HepG2 (cell line): ENCODE results near the gene TBC1D12. TPM values are rescaled to one million over a fixed set of nuclear protein-coding genes. Genes with fewer than 3 reads are reported as not detected.
A peak's percentile ranks its signal among the peaks of the same experiment; 100 is the strongest.

Source experiments
- ATAC-seq: fragments of 200-7000 bp; cut with Tn5 transposase; 3 replicates; pipeline ENCODE4 v1.9.1; 2020; ENCODE audit warnings: mild to moderate bottlenecking, moderate library complexity
- BruUV-seq: library from RNA; stranded (reverse); fragments of 400-500 nt; replicated peaks from 2 replicates; lab custom pipeline; 2021; lab: Mats Ljungman, UMichigan
- CTCF ChIA-PET: fragments of 300-600 bp; formaldehyde crosslinking; extraction: SDS; loops from one replicate; lab custom pipeline; 2021; ENCODE audit warnings: low total read pairs, inconsistent platforms, low intra/inter-chr PET ratio; lab: Yijun Ruan, JAX
- POLR2A ChIA-PET: fragments of 350-600 bp; sonication (Branson Sonifier 250); formaldehyde crosslinking; loops from one replicate; lab custom pipeline; 2020; ENCODE audit warnings: antibody characterized with exemption, inconsistent platforms; lab: Yijun Ruan, JAX
- DNase-seq: peaks from one replicate; pipeline ENCODE4 v3.0.0-alpha.2; 2015; ENCODE audit warnings: low spot score
- FAIRE-seq: peaks from 3 replicates; lab custom pipeline; 2011; peaks lifted over from hg19 to GRCh38; lab: Jason Lieb, UNC
- H2AFZ ChIP-seq: one replicate; pipeline ENCODE4 v1.6.1; 2011; ENCODE audit warnings: low read length, inconsistent platforms
- H3K27ac ChIP-seq: fragments of 300-600 bp; 3 replicates; pipeline ENCODE4 v1.8.0; 2011; ENCODE audit warnings: mixed run types, mild to moderate bottlenecking, mixed read lengths, low read length, inconsistent platforms; ENCODE audit not compliant: insufficient read depth; ENCODE audit errors: extremely low read length
- H3K27me3 ChIP-seq, 2 experiments: fragments of 200-600 bp in 1 of 2; 2 replicates in 1 of 2; 3 replicates in 1 of 2; pipeline versions ENCODE4 v1.6.0 to v1.8.0; 2011; ENCODE audit warnings: low read length in 2 of 2, mild to moderate bottlenecking in 2 of 2, moderate library complexity in 2 of 2, inconsistent platforms in 1 of 2; ENCODE audit not compliant: insufficient read depth in 2 of 2, control insufficient read depth in 1 of 2
- H3K36me3 ChIP-seq, 2 experiments: fragments of 200-600 bp in 1 of 2; replicated peaks in 1 of 2; 2 replicates in 1 of 2; 3 replicates in 1 of 2; pipeline versions ENCODE4 v1.5.1 to v1.8.0; 2011; ENCODE audit warnings: low read length in 2 of 2, inconsistent platforms in 1 of 2; ENCODE audit not compliant: insufficient read depth in 2 of 2, control insufficient read depth in 1 of 2
- H3K4me1 ChIP-seq: 2 replicates; pipeline ENCODE4 v1.5.1; 2012; ENCODE audit warnings: low read length, inconsistent platforms; ENCODE audit not compliant: insufficient read depth
- H3K4me2 ChIP-seq: 2 replicates; pipeline ENCODE4 v1.6.0; 2011; ENCODE audit warnings: low read depth, low read length, inconsistent platforms
- H3K4me3 ChIP-seq, 3 experiments: fragments of 200-600 bp in 1 of 3; sonication (generic), shearing (Covaris generic) in 1 of 3; replicated peaks in 1 of 3; 2 replicates each; pipeline ENCODE4 v1.5.1; 2011 to 2016; ENCODE audit warnings: low read length in 3 of 3, inconsistent platforms in 2 of 3, low read depth in 2 of 3, mild to moderate bottlenecking in 2 of 3, control low read depth in 1 of 3, mixed read lengths in 1 of 3; ENCODE audit not compliant: insufficient read depth in 1 of 3
- H3K79me2 ChIP-seq: one replicate; pipeline ENCODE4 v1.6.1; 2011; ENCODE audit warnings: low read length, inconsistent platforms; ENCODE audit not compliant: insufficient read depth
- H3K9ac ChIP-seq: 2 replicates; pipeline ENCODE4 v1.6.0; 2011; ENCODE audit warnings: mild to moderate bottlenecking, low read depth, low read length, inconsistent platforms; ENCODE audit not compliant: insufficient read depth
- H3K9me3 ChIP-seq: 2 replicates; pipeline ENCODE4 v1.5.1; 2012; ENCODE audit warnings: mild to moderate bottlenecking, low read length
- H4K20me1 ChIP-seq: 2 replicates; pipeline ENCODE4 v1.6.0; 2011; ENCODE audit warnings: inconsistent platforms, mild to moderate bottlenecking, low read length, moderate library complexity; ENCODE audit not compliant: insufficient read depth
- ATF5 ChIP-seq: sonication (generic); formaldehyde crosslinking; IDR thresholded peaks from 2 replicates; pipeline ENCODE4 v1.4.0; 2020; ENCODE audit warnings: mild to moderate bottlenecking, low read depth, missing genetic modification reagents
- CEBPB ChIP-seq: IDR thresholded peaks from 2 replicates; pipeline ENCODE4 v1.6.1; 2011; ENCODE audit warnings: low read depth, low read length, improper control_type of control experiment, borderline replicate concordance
- CEBPG ChIP-seq: IDR thresholded peaks from 2 replicates; pipeline ENCODE4 v1.6.1; 2016
- HMGXB3 ChIP-seq: sonication (generic); formaldehyde crosslinking; IDR thresholded peaks from 2 replicates; pipeline ENCODE4 v1.4.0; 2020; ENCODE audit warnings: missing genetic modification reagents, borderline replicate concordance
- KMT2B ChIP-seq: IDR thresholded peaks from 2 replicates; pipeline ENCODE4 v1.6.1; 2016; ENCODE audit warnings: missing genetic modification reagents, missing compliant biosample characterization
- NFIC ChIP-seq: IDR thresholded peaks from 2 replicates; pipeline ENCODE4 v1.6.1; 2012; ENCODE audit warnings: mild to moderate bottlenecking, low read length, inconsistent platforms
- NR1H2 ChIP-seq: sonication (generic); formaldehyde crosslinking; IDR thresholded peaks from 2 replicates; pipeline ENCODE4 v1.8.1; 2022; ENCODE audit warnings: low read depth, missing genetic modification reagents, borderline replicate concordance
- RARG ChIP-seq: sonication (generic); formaldehyde crosslinking; IDR thresholded peaks from 2 replicates; pipeline ENCODE4 v1.4.0; 2020; ENCODE audit warnings: low read depth, mild to moderate bottlenecking, missing genetic modification reagents
- SP2 ChIP-seq: sonication (generic); formaldehyde crosslinking; IDR thresholded peaks from 2 replicates; pipeline ENCODE4 v1.5.1; 2020; ENCODE audit warnings: mild to moderate bottlenecking, missing genetic modification reagents
- ZNF383 ChIP-seq: sonication (generic); formaldehyde crosslinking; IDR thresholded peaks from 2 replicates; pipeline ENCODE4 v1.4.0; 2020; ENCODE audit warnings: missing genetic modification reagents, mild to moderate bottlenecking, borderline replicate concordance
- ZNF513 ChIP-seq: sonication (generic); formaldehyde crosslinking; conservative IDR thresholded peaks from 2 replicates; pipeline ENCODE4 v1.5.0; 2020; ENCODE audit warnings: missing genetic modification reagents
- ZNF883 ChIP-seq: sonication (generic); formaldehyde crosslinking; IDR thresholded peaks from 2 replicates; pipeline ENCODE4 v1.5.1; 2020; ENCODE audit warnings: mild to moderate bottlenecking, missing genetic modification reagents; ENCODE audit errors: not compliant biosample characterization
- WGBS: methylation state at CpG from one replicate; pipeline ENCODE4 v1.1.6; 2017; ENCODE audit warnings: low lambda C conversion rate; 5-methylcytosine and 5-hydroxymethylcytosine counted together
- in situ Hi-C: cut with HindIII; loops from 2 replicates; pipeline ENCODE4 v1.10.0; 2017; ENCODE audit warnings: low pct_unique_long_range_greater_than_20kb; ENCODE audit not compliant: extremely low pct_ligation_motif_present
- intact Hi-C: fragments of 100-400 bp; cut with micrococcal nuclease; formaldehyde crosslinking; loops from one replicate; pipeline ENCODE4 v1.10.0; 2022; ENCODE audit not compliant: unreplicated experiment
- polyA plus RNA-seq, 8 experiments: library from polyadenylated mRNA; depleted of rRNA in 3 of 8; stranded (reverse) in 7 of 8; unstranded in 1 of 8; fragments of >200 nt; fragmentation: Illumina TruSeq in 4 of 8; extraction: Trizol in 4 of 8; gene quantifications; 2 replicates each; pipeline versions ENCODE4 v1.2.1 to v1.2.3, GENCODE V29; 2011 to 2016; ENCODE audit warnings: low read depth in 4 of 8, missing spikeins in 1 of 8, mixed read lengths in 1 of 8; ENCODE audit not compliant: insufficient read depth in 1 of 8
- total RNA-seq, 5 experiments: library from RNA; depleted of rRNA; stranded (reverse); fragments of >200 nt; fragmentation: Illumina TruSeq; extraction: Trizol; gene quantifications; 2 replicates each; pipeline ENCODE4 v1.2.3, GENCODE V29; 2016; ENCODE audit warnings: low read depth in 1 of 5

The TBC1D12 gene
- total and polyA plus RNA-seq, 2 of the 13 experiments (the other 11 are each of a cell fraction or from before 2014, with no cell fraction given): 5.7 to 6.2 TPM

GRCh38 chr10:94420516-94420915 is 18.2 kb downstream of the TBC1D12 start:
- H4K20me1 ChIP-seq: 0 out of 2 replicates have a peak, but pooled peaks cover 3% of the 10 kb centered on the region
- no peak overlapping the region for H3K9ac ChIP-seq
- H3K27ac ChIP-seq: no peak overlapping the region
- no peak overlapping the region for H3K4me2 ChIP-seq
- peaks cover 26% of the 10 kb centered on the region for H3K79me2 ChIP-seq
- no peaks in the 10 kb centered on the region for H3K4me1 ChIP-seq
- BruUV-seq: no TSS peak
- in situ Hi-C loops: no loop called here
- no peak for DNase-seq
- TF ChIP-seq ZNF383 (CRISPR knock-in tag) (no peak), CEBPB (peak; percentile 87), CEBPG (peak; percentile 28; the same call in 1 of the 2 replicates), SP2 (CRISPR knock-in tag) (no peak)
- peaks cover 9% of the 10 kb centered on the region for H3K9me3 ChIP-seq
- intact Hi-C loops: no loop called here
- H2AFZ ChIP-seq: no peak overlapping the region
- H3K27me3 ChIP-seq: no peaks in the 10 kb centered on the region
- H3K36me3 ChIP-seq: no peaks in the 10 kb centered on the region
- POLR2A ChIA-PET: interaction anchor here (0.9 kb wide), 1 partner anchor 18 kb away, joined by 5 read pairs; the partner anchor contains the start of gene TBC1D12
- no peak for ATAC-seq
- FAIRE-seq: no peak
- CTCF ChIA-PET: no interaction called here
- 94% methylated on average over 5 of the region's 5 CpGs for WGBS
- H3K4me3 ChIP-seq: no peak overlapping the region

- no peak for ATAC-seq
- Histone ChIP-seq H3K4me1 (no peaks in the 10 kb centered on the region), H3K27ac (no peak overlapping the region), H4K20me1 (0 out of 2 replicates have a peak, but pooled peaks cover 3% of the 10 kb centered on the region), H3K36me3 (no peaks in the 10 kb centered on the region), H3K27me3 (no peaks in the 10 kb centered on the region), H2AFZ (no peak overlapping the region), H3K4me2 (no peak overlapping the region), H3K79me2 (peaks cover 28% of the 10 kb centered on the region), H3K9ac (no peak overlapping the region), H3K4me3 (no peak overlapping the region), H3K9me3 (peaks cover 14% of the 10 kb centered on the region)
- POLR2A ChIA-PET: interaction anchor here (0.9 kb wide), 1 partner anchor 19 kb away, joined by 5 read pairs; the partner anchor contains the start of gene TBC1D12
- no peak for FAIRE-seq
- intact Hi-C loops (no loop called here), in situ Hi-C loops (no loop called here)
- 95% methylated on average over 1 of the region's 1 CpG for WGBS
- CTCF ChIA-PET: no interaction called here
- BruUV-seq: no TSS peak
- DNase-seq: no peak
- TF ChIP-seq NFIC: no peak
- TF ChIP-seq ZNF883: no peak
- no peak for TF ChIP-seq HMGXB3 (CRISPR knock-in tag)
- no peak for TF ChIP-seq ATF5 (CRISPR knock-in tag)
- TF ChIP-seq NR1H2: no peak
- no peak for TF ChIP-seq KMT2B (CRISPR knock-in tag)
- TF ChIP-seq RARG (CRISPR knock-in tag): no peak
- TF ChIP-seq ZNF513 (CRISPR knock-in tag): no peak
Observed at GRCh38 chr10:94420998-94421528, 18.7 kb downstream of the TBC1D12 start.
